OCI-LY7 (cell line): Measurements from ENCODE around the gene FAN1. TPM values are rescaled to one million over a fixed set of nuclear protein-coding genes. Genes with fewer than 3 reads are reported as not detected.

Experiments
- BruUV-seq: library from RNA; stranded (reverse); fragments of 400-500 nt; replicated peaks from 2 replicates; lab custom pipeline; 2021; lab: Mats Ljungman, UMichigan
- CTCF ChIA-PET: fragments of 300-600 bp; sonication (Branson Sonifier 250); formaldehyde crosslinking; loops from one replicate; lab custom pipeline; 2022; ENCODE audit warnings: antibody characterized with exemption; ENCODE audit not compliant: unreplicated experiment; lab: Charles Lee
- POLR2A ChIA-PET: fragments of 300-600 bp; sonication (Branson Sonifier 250); formaldehyde crosslinking; loops from one replicate; lab custom pipeline; 2022; ENCODE audit warnings: antibody characterized with exemption; lab: Charles Lee
- DNase-seq: peaks from one replicate; pipeline ENCODE4 v3.0.0-alpha.2; 2015; ENCODE audit warnings: low spot score
- H2AFZ ChIP-seq: fragments of 200-600 bp; sonication (generic), shearing (Covaris generic); 2 replicates; pipeline ENCODE4 v1.6.1; 2014; ENCODE audit warnings: mild to moderate bottlenecking, antibody characterized with exemption, low read length, moderate library complexity
- H3K27ac ChIP-seq: fragments of 200-600 bp; sonication (generic); 2 replicates; pipeline ENCODE4 v1.5.1; 2014; ENCODE audit warnings: mixed run types, low read depth, mild to moderate bottlenecking, moderate library complexity, low read length, inconsistent platforms; ENCODE audit not compliant: poor library complexity, severe bottlenecking
- H3K36me3 ChIP-seq: fragments of 200-600 bp; sonication (generic); 2 replicates; pipeline ENCODE4 v1.6.1; 2014; ENCODE audit warnings: mild to moderate bottlenecking, antibody characterized with exemption, low read length, moderate library complexity, mixed read lengths; ENCODE audit not compliant: insufficient read depth
- H3K4me1 ChIP-seq: fragments of 200-600 bp; sonication (generic); 2 replicates; pipeline ENCODE4 v1.5.1; 2014; ENCODE audit warnings: mild to moderate bottlenecking, low read length; ENCODE audit not compliant: insufficient read depth, poor library complexity, severe bottlenecking
- H3K4me2 ChIP-seq: fragments of 200-600 bp; sonication (generic); 2 replicates; pipeline ENCODE4 v1.6.1; 2014; ENCODE audit warnings: mild to moderate bottlenecking, low read length
- H3K4me3 ChIP-seq: fragments of 200-600 bp; sonication (generic); 2 replicates; pipeline ENCODE4 v1.5.1; 2014; ENCODE audit warnings: mild to moderate bottlenecking, low read depth, low read length; ENCODE audit not compliant: poor library complexity, severe bottlenecking
- H3K79me2 ChIP-seq: fragments of 200-600 bp; sonication (generic); 2 replicates; pipeline ENCODE4 v1.6.1; 2016; ENCODE audit warnings: low read depth, mild to moderate bottlenecking, low read length, moderate library complexity, mixed read lengths; ENCODE audit not compliant: insufficient read depth
- H3K9me2 ChIP-seq: fragments of 200-600 bp; sonication (generic); 2 replicates; pipeline ENCODE4 v1.6.1; 2016; ENCODE audit warnings: mild to moderate bottlenecking, low read length, mixed read lengths; ENCODE audit not compliant: insufficient read depth
- H3K9me3 ChIP-seq: fragments of 200-600 bp; sonication (generic); 2 replicates; pipeline ENCODE4 v1.6.1; 2014; ENCODE audit warnings: mild to moderate bottlenecking, mixed run types, low read length, mixed read lengths
- H4K20me1 ChIP-seq: fragments of 200-600 bp; sonication (generic); 2 replicates; pipeline ENCODE4 v1.6.1; 2014; ENCODE audit warnings: mild to moderate bottlenecking, antibody characterized with exemption, low read length, moderate library complexity, mixed read lengths; ENCODE audit not compliant: insufficient read depth
- CTCF ChIP-seq: fragments of 200-600 bp; sonication (generic); conservative IDR thresholded peaks from 2 replicates; pipeline ENCODE4 v1.5.1; 2014; ENCODE audit warnings: mild to moderate bottlenecking, antibody characterized with exemption, low read length, moderate library complexity, mixed read lengths
- EZH2phosphoT487 ChIP-seq: fragments of 200-600 bp; sonication (generic); IDR thresholded peaks from 2 replicates; pipeline ENCODE4 v1.6.1; 2018; ENCODE audit warnings: low read depth, borderline replicate concordance, mild to moderate bottlenecking, mixed run types, antibody characterized with exemption, low read length, moderate library complexity, mixed read lengths
- intact Hi-C: fragments of 100-400 bp; cut with micrococcal nuclease; formaldehyde crosslinking; loops from one replicate; pipeline ENCODE4 v1.10.0; 2022; ENCODE audit not compliant: unreplicated experiment
- total RNA-seq, 2 experiments: library from RNA; depleted of rRNA in 1 of 2; stranded (reverse); fragments of >200 nt in 1 of 2; shearing (Covaris generic) in 1 of 2; gene quantifications; 2 replicates each; pipeline ENCODE4 v1.2.3, GENCODE V29; 2014 to 2022

Gene FAN1
- total RNA-seq, 2 experiments from 2014 or later: 14.7 to 16.4 TPM

DNA sequence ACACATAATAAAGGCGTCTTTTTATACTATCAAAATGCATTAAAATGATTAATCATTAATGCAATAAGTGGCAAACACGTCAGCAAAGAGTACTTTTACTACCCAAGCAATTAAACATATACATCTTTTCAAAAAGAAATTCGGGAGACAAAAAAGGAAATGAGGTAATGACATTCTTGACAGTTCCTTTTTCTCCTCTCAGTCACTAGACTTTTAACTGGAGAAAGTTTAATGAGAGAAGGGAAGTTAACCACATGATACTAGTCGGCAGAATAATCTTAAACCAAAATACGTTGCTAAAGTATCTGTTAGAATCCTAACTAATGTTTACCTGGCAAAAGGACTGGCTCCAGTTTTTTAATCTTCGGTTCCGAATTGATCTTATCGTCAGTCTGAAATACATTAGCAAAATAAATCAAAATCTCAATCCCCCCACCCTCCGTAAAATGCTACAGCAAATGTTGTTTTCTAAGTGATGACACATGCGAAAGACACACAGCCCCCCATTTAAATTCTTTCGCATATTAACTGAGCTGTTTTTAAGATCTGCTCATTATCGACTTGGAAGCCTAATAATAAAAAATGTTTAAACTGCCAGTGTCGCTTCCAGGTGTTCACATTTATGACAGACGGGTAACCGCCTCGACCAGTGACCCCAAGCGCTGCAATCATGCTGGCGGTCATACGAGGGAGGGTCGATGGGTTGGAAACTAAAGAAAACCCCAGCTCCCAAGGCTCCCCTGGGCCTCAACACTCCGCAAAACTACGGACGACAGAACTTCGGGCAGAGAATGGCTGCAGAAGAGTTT is 86.9 kb downstream of the FAN1 start:
- H4K20me1 ChIP-seq: no peaks in the 10 kb centered on the region
- H3K4me1 ChIP-seq: peaks cover 17% of the 10 kb centered on the region
- no peaks in the 10 kb centered on the region; the same call in 1 of the 2 replicates for H3K79me2 ChIP-seq
- no peaks in the 10 kb centered on the region for H3K9me3 ChIP-seq
- H2AFZ ChIP-seq: peak overlapping the region; percentile 94
- CTCF ChIA-PET: interaction anchor here (0.5 kb wide), 1 partner anchor 22 kb away, joined by 3 read pairs; no protein-coding TSS in a partner anchor
- H3K9me2 ChIP-seq: no peaks in the 10 kb centered on the region
- H3K27ac ChIP-seq: peak overlapping the region; percentile 54
- POLR2A ChIA-PET: interaction anchor here (0.9 to 4.9 kb wide), 4 partner anchors 17 to 87 kb away, joined by 3 to 43 read pairs (median 3); no protein-coding TSS in a partner anchor
- no TSS peak for BruUV-seq
- peak overlapping the region; percentile 82 for H3K4me3 ChIP-seq
- H3K36me3 ChIP-seq: peaks cover 5% of the 10 kb centered on the region
- intact Hi-C loops: loop anchor here (1.0 to 5.0 kb wide), 3 partner anchors 44 to 137 kb away; partner anchors contain the start of gene FAN1
- TF ChIP-seq CTCF (peak; percentile 29; the same call in 1 of the 2 replicates), EZH2phosphoT487 (no peak)
- peak; percentile 58 for DNase-seq
- H3K4me2 ChIP-seq: peak overlapping the region; percentile 82

DNA sequence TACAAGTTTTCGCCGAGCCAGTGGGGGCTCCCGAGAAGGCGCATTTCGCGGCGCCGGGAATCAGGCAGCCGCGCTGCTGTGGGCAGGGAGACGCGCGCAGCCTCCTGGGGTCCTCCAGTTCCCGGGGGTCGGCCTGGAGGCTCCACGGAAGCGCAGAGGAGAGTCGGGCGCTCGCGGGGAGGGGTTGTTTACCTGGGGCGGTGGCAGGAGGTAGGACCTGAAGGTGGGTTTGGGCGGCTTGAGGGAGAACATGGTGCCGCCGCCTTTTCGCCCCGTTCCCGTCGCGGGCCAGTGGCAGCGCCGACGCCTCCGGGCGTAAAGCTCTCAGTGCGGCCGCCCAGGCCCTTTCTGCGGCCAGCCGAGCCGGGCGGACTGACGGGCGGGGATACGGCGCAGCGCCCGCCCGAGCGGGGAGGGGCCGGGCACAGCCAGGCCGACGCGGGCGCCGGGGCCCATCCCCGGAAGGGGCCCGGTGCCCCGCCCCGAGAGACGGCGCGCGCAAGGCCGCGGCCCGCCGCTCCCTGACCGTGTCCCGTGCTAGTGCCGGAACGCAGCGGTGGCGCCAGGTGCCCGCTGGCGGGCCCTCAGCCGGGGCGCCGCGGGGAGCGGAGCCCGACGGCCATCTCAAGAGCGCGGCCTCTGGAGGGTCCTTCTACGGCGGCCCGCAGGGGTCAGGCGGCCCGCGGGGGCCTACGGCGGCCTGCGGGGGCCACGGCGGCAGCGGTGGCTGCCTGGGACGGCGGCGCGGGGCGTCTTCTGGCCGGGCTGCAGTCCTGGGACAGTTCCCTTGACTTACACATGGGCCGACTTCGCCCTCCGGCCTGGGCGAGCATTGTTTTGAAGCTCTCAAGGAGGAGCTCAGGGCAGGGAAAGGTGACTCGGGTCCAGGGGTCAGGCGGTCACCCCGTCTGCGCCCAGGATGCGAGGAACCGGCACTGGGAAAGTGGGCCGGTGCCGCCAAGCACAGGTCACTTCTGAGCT is 87.8 kb downstream of the FAN1 start, which contains the start of gene MTMR10:
TSS of gene MTMR10 (minus strand) at position 374 of the 981 bp plus-strand sequence. CDS start at position 252, 122 bp downstream.
- 0 out of 2 replicates have a peak, but pooled peaks have one; percentile 1 for TF ChIP-seq CTCF
- TF ChIP-seq EZH2phosphoT487: no peak
- BruUV-seq: no TSS peak
- POLR2A ChIA-PET: interaction anchor here (0.6 to 4.9 kb wide), 7 partner anchors 12 to 376 kb away, joined by 3 to 43 read pairs (median 3); no protein-coding TSS in a partner anchor

More for the DNA sequence above, 87.8 kb downstream of the FAN1 start, which contains the start of gene MTMR10:
- intact Hi-C loops: loop anchor here (1.0 to 5.0 kb wide), 3 partner anchors 13 to 136 kb away; partner anchors contain the start of gene FAN1
- peak; percentile 85 for DNase-seq
- Histone ChIP-seq H3K4me3 (peak within 1 kb of the TSS; percentile 82), H3K79me2 (no peaks in the 10 kb centered on the region; the same call in 1 of the 2 replicates), H3K36me3 (no peaks in the 10 kb centered on the region), H3K27ac (peak within 1 kb of the TSS; percentile 54), H3K9me2 (no peaks in the 10 kb centered on the region), H3K4me2 (peak within 1 kb of the TSS; percentile 82), H4K20me1 (no peaks in the 10 kb centered on the region), H2AFZ (peak within 1 kb of the TSS; percentile 94), H3K9me3 (no peaks in the 10 kb centered on the region), H3K4me1 (peaks cover 17% of the 10 kb centered on the region)
- CTCF ChIA-PET: no interaction called here
